Heart left ventricle (tissue), 16 donors: ENCODE measurements around the gene PYGO2. TPM values are rescaled to one million over a fixed set of nuclear protein-coding genes. Genes with fewer than 3 reads are reported as not detected.

Source experiments
- ATAC-seq, 4 donors: fragments of 200-7000 bp; cut with Tn5 transposase; one replicate each; pipeline ENCODE4 v1.9.1; 2020 to 2022; ENCODE audit warnings: moderate library complexity in 4 of 4, mild to moderate bottlenecking in 3 of 4, moderate number of reproducible peaks in 1 of 4
- DNase-seq, 5 donors: peaks; one replicate each; pipeline ENCODE4 v3.0.0-alpha.2; 2020
- H3K27ac ChIP-seq, 12 donors: fragments of 200-600 bp; sonication (generic) in 4 of 12; one replicate each; pipeline versions ENCODE4 v1.5.0 to v1.8.0; 2016 to 2022; ENCODE audit warnings: mild to moderate bottlenecking in 2 of 12
- H3K27me3 ChIP-seq, 9 donors: fragments of 200-600 bp; sonication (generic) in 2 of 9; one replicate each; pipeline versions ENCODE4 v1.5.1 to v1.8.0; 2016 to 2022; ENCODE audit warnings: mild to moderate bottlenecking in 3 of 9
- H3K36me3 ChIP-seq, 9 donors: fragments of 200-600 bp; sonication (generic) in 2 of 9; one replicate each; pipeline versions ENCODE4 v1.5.0 to v1.8.0; 2018 to 2022; ENCODE audit warnings: mild to moderate bottlenecking in 2 of 9
- H3K4me1 ChIP-seq, 12 donors: fragments of 200-600 bp; sonication (generic) in 4 of 12; one replicate each; pipeline versions ENCODE4 v1.5.0 to v1.8.0; 2016 to 2022; ENCODE audit warnings: mild to moderate bottlenecking in 3 of 12
- H3K4me3 ChIP-seq, 12 donors: fragments of 200-600 bp; sonication (generic) in 4 of 12; one replicate each; pipeline versions ENCODE4 v1.5.0 to v1.8.0; 2017 to 2022; ENCODE audit warnings: mild to moderate bottlenecking in 9 of 12, moderate library complexity in 4 of 12
- H3K9me3 ChIP-seq, 12 donors: fragments of 200-600 bp; sonication (generic) in 4 of 12; one replicate each; pipeline versions ENCODE4 v1.5.0 to v1.8.0; 2016 to 2022; ENCODE audit warnings: mild to moderate bottlenecking in 1 of 12
- POLR2A ChIP-seq, 2 donors: fragments of 450-650 bp; IDR thresholded peaks; one replicate each; pipeline ENCODE4 v1.6.1; 2017; ENCODE audit warnings: antibody characterized with exemption in 2 of 2, mild to moderate bottlenecking in 2 of 2, moderate library complexity in 2 of 2
- WGBS, 4 donors: extraction: QIAGEN DNeasy Blood & Tissue Kit in 2 of 4; methylation state at CpG; one replicate each; pipeline versions ENCODE4 v1.1.5 to v1.1.7; 2013 to 2018; 5-methylcytosine and 5-hydroxymethylcytosine counted together
- intact Hi-C, 10 donors: fragments of 100-400 bp; cut with DNase I; formaldehyde crosslinking; loops; one replicate each; pipeline versions ENCODE4 v1.11.1 to v1.14.2; 2022
- polyA plus RNA-seq, 2 donors: library from polyadenylated mRNA; stranded (reverse); fragments of 200-250 nt; gene quantifications; one replicate each; pipeline ENCODE4 v1.2.3, GENCODE V29; 2013
- total RNA-seq, 9 donors: library from RNA; depleted of rRNA in 2 of 9; stranded (reverse); fragments of >200 nt in 2 of 9; fragmentation: NEBNext Ultra II Directional in 3 of 9; extraction: Animal tissue kit (Norgen Biotek cat#: 25700) in 3 of 9; gene quantifications; one replicate each; pipeline versions ENCODE4 v1.1.0 to v1.2.4, GENCODE V29; 2016 to 2023
- TF ChIP-seq, protein P1 (sequence below), 12 donors: fragments of 200-600 bp; sonication (generic) in 4 of 12; IDR thresholded peaks; one replicate each; pipeline versions ENCODE4 v1.5.0 to v1.8.0; 2018 to 2022; ENCODE audit warnings: antibody characterized with exemption in 12 of 12, mild to moderate bottlenecking in 5 of 12
- donor health status: ischemic (EF 13 %, LVEDD 7.1; RV severe dilation, severe dysfunction).
- donor health status: healthy with polysubstance abuse.
- donor health status: DM: no; HTN: yes; CAD: no.
- donor health status: DM: no; HTN: no; CAD: no.
- donor health status: ischemic (EF 25% LVEDD 6.9; RV normal size, moderate dysfunction).
- donor health status: ischemic (EF 25% LVEDD 5.7; RV mildly dilated, moderate dysfunction).
- donor health status: healthy.
- donor health status: DM: yes; HTN: yes; CAD: no.
- donor health status: ischemic (EF 35%, LVEDD 5.7; RV mildly dilated, moderate dysfunction).
- donor health status: nonischemic (EF 11% LVEDD 7.7; RV severe dilation, severe dysfunction).
- donor health status: DM: yes; HTN: yes; CAD: no.
- donor health status: PGD.
- donor health status: ischemic (EF 29% LVEDD 5.4; RV normal size, mild dysfunction).
- donor health status: nonischemic (EF 23%, LVEDD 6.1; RV moderate dilation, normal function).

Gene PYGO2
- total and polyA plus RNA-seq, 11 donors = 9.7 to 19.2 (median 16.3) TPM

DNA sequence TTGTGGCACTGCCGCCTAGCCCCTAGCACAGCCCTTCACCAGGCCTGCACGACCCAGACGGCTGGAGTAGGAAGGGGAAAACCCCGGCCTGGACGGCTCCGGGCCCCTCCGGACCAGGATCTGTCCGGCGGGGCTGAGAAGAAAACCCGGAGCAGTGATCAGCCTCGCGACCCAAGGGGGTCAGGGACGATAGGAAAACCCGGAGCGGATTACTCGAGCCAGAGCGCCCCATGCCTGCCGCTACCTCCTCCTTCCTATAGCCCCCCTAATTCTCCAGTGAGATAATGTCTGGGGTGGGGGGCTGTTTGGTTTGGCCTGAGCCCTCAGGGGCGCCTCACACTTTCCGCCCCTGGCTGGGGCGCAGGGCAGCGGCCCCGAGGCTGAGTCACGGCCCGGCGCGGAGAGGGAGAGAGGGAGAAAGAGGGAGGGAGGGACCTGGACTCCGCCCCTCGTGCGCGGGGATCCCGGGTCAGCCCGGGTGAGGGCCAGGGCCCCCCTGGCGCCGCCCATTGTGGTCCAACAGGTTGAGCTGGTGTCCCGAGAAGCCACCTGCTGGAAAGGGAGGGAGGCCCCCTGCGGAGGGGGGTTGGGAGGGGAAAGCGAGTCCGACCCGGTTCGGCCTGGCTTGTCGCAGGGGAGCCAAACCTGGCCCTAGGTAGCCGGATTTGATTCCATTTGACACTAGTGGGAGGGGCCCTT, 39.3 kb upstream of the PYGO2 start:
- no peaks in the 10 kb centered on the region for H3K9me3 ChIP-seq
- intact Hi-C loops = loop anchor here in 6 of 10 donors (2.0 to 5.0 kb wide), 6 partner anchors 18 to 51 kb away; partner anchors contain the start of genes ADAM15 (in 4 of the 6), CKS1B (in 1 of the 6), FLAD1 (in 1 of the 6) and PYGO2 (in 1 of the 6)
- H3K36me3 ChIP-seq = no peaks in the 10 kb centered on the region
- TF ChIP-seq, protein P1, sequence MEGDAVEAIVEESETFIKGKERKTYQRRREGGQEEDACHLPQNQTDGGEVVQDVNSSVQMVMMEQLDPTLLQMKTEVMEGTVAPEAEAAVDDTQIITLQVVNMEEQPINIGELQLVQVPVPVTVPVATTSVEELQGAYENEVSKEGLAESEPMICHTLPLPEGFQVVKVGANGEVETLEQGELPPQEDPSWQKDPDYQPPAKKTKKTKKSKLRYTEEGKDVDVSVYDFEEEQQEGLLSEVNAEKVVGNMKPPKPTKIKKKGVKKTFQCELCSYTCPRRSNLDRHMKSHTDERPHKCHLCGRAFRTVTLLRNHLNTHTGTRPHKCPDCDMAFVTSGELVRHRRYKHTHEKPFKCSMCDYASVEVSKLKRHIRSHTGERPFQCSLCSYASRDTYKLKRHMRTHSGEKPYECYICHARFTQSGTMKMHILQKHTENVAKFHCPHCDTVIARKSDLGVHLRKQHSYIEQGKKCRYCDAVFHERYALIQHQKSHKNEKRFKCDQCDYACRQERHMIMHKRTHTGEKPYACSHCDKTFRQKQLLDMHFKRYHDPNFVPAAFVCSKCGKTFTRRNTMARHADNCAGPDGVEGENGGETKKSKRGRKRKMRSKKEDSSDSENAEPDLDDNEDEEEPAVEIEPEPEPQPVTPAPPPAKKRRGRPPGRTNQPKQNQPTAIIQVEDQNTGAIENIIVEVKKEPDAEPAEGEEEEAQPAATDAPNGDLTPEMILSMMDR (IDR thresholded peaks at IDR 0.05) = peak in 3 of 12 donors; percentile 3 to 14 (median 8)
- peak; percentile 24 to 78 for TF ChIP-seq POLR2A (IDR thresholded peaks at IDR 0.05)
- peak overlapping the region; percentile 77 to 98 (median 95) for H3K27ac ChIP-seq
- DNase-seq (peak; percentile 89 to 93 (median 91)), ATAC-seq (peak; percentile 18 to 68 (median 62))
- H3K27me3 ChIP-seq = no peaks in the 10 kb centered on the region
- H3K4me1 ChIP-seq = peaks cover under 1 to 58% (median 34%) of the 10 kb centered on the region in 12 donors
- WGBS, 4 donors = 0 to 1% (median 0%) methylated on average over 9 to 43 of the region's 43 CpGs
- H3K4me3 ChIP-seq = peak overlapping the region; percentile 70 to 96 (median 84)

- ATAC-seq (no peak), DNase-seq (peak in 1 of 5 donors; percentile 66)
- H3K27me3 ChIP-seq = no peaks in the 10 kb centered on the region
- peak overlapping the region; percentile 5 to 96 (median 82) for H3K4me3 ChIP-seq
- no peak for TF ChIP-seq POLR2A (IDR thresholded peaks at IDR 0.05)
- TF ChIP-seq, protein P1 (IDR thresholded peaks at IDR 0.05) = no peak
- peak overlapping the region; percentile 77 to 98 (median 95) for H3K27ac ChIP-seq
- H3K9me3 ChIP-seq = no peaks in the 10 kb centered on the region
- 0 to 2% (median 1%) methylated on average over 11 to 13 of the region's 13 CpGs for WGBS, 4 donors
- H3K36me3 ChIP-seq = no peaks in the 10 kb centered on the region
- intact Hi-C loops = loop anchor here in 6 of 10 donors (2.0 to 5.0 kb wide), 6 partner anchors 18 to 52 kb away; partner anchors contain the start of genes ADAM15 (in 4 of the 6), CKS1B (in 1 of the 6), FLAD1 (in 1 of the 6) and PYGO2 (in 1 of the 6)
- peaks cover 0 to 58% (median 29%) of the 10 kb centered on the region in 12 donors for H3K4me1 ChIP-seq
Measured at GRCh38 chr1:155000411-155000725, 38.8 kb upstream of the PYGO2 start.

DNA sequence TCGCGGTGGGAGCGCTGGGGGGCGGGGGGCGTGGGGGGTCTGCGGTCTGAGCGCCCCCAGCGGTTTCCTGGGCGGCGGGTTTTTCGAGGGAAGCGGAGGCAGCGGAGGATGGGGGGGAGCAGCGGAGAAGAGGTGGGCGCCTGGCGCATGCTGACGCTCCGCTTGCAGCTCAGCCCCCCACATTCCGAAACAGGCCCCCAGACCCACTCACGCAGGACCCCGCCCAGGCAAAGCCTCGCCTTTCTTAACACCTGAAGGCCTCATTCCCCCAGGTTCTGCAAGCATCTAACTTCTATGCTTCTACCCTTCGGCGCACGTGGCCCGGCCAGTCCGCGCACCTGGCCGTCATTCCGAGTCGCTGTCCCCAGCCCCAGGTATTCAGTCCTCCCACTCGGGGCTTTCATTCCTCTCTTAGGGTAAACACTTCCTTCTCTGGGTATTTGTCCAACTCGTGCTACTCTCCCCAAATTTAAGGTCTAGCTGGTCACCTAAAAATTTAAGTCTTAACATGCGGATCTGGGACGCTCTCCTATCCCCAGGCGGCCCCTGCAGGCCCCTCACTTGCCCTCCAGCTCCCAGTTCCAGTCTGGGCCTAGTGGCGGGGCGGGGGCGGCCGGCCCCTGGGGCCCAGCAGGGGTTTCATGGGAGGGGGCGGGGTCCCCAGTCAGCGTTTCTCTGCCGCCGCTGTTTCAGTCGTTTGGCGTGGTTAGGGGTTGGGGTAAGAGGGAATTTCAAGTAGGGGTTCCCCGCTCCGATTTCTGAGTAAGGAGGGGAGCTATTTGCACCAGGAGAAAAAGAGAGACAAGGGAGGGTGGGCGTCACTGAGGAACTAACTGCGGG, 38.2 kb upstream of the PYGO2 start:
- no peak for TF ChIP-seq POLR2A (IDR thresholded peaks at IDR 0.05)
- TF ChIP-seq, protein P1 (IDR thresholded peaks at IDR 0.05) = no peak
- WGBS, 4 donors = 1 to 2% (median 1%) methylated on average over 35 to 50 of the region's 50 CpGs
- Histone ChIP-seq H3K9me3 (no peaks in the 10 kb centered on the region), H3K36me3 (no peaks in the 10 kb centered on the region), H3K27ac (peak overlapping the region; percentile 77 to 98 (median 95)), H3K4me1 (peaks cover 0 to 53% (median 24%) of the 10 kb centered on the region in 12 donors), H3K4me3 (peak overlapping the region; percentile 5 to 96 (median 82)), H3K27me3 (no peaks in the 10 kb centered on the region)
- DNase-seq (peak in 3 of 5 donors; percentile 30 to 39 (median 35)), ATAC-seq (no peak)
- intact Hi-C loops = loop anchor here in 9 of 10 donors (1.0 to 5.0 kb wide), 8 partner anchors 15 to 53 kb away; partner anchors contain the start of genes PYGO2 (in 8 of the 9), ADAM15 (in 4 of the 9), CKS1B (in 1 of the 9) and FLAD1 (in 1 of the 9)
